SJCRH30 (cell line): ENCODE results near the gene MSS51. TPM values are rescaled to one million over a fixed set of nuclear protein-coding genes. Genes with fewer than 3 reads are reported as not detected.
A peak's percentile ranks its signal among the peaks of the same experiment; 100 is the strongest.

Experiments
- DNase-seq, 2 experiments: peaks; one replicate each; pipeline ENCODE4 v3.0.0-alpha.2; 2015 to 2020
- H3K27ac ChIP-seq: fragments of 250-450 bp; sonication (Bioruptor Pico); 2 replicates; pipeline ENCODE4 v1.5.1; 2020; ENCODE audit warnings: mild to moderate bottlenecking, moderate library complexity
- H3K27me3 ChIP-seq: fragments of 250-450 bp; sonication (Bioruptor Pico); 2 replicates; pipeline ENCODE4 v1.5.1; 2020; ENCODE audit warnings: mild to moderate bottlenecking, moderate library complexity
- H3K36me3 ChIP-seq: fragments of 250-450 bp; sonication (Bioruptor Pico); 2 replicates; pipeline ENCODE4 v1.5.1; 2020; ENCODE audit warnings: mild to moderate bottlenecking, moderate library complexity
- H3K4me1 ChIP-seq: fragments of 250-450 bp; sonication (Bioruptor Pico); 2 replicates; pipeline ENCODE4 v1.5.1; 2020; ENCODE audit warnings: mild to moderate bottlenecking, moderate library complexity
- H3K4me3 ChIP-seq: fragments of 250-450 bp; sonication (Bioruptor Pico); 2 replicates; pipeline ENCODE4 v1.5.1; 2020; ENCODE audit warnings: mild to moderate bottlenecking, moderate library complexity
- H3K9me3 ChIP-seq: fragments of 250-450 bp; sonication (Bioruptor Pico); replicated peaks from 2 replicates; pipeline ENCODE4 v1.5.1; 2020; ENCODE audit warnings: mild to moderate bottlenecking, moderate library complexity
- total RNA-seq: library from RNA; depleted of rRNA; stranded (reverse); fragments of >200 nt; shearing (Covaris generic); gene quantifications from 2 replicates; pipeline ENCODE4 v1.2.3, GENCODE V29; 2014; rRNA removed

MSS51 gene
- 0.66 and 1.2 TPM in 2 replicates for total RNA-seq

DNA sequence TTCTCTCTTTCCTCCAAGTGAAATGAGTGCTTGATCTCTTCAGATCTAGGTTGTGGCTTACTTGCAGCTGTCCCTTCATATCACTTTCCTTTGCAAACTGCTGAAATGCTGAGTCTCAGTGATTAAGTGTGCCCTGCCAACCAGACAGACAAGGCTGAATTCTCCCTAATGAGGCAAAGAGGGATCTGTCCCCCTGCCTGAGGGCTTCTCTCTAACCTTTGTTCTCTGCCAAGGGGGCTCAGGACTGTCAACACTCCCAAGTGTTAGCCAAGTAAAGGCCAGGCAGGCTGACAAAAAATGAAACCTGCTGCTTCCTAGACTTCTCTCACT lies at the start of gene MSS51:
Gene MSS51, minus strand, starts transcription at position 24 of the 330 bp plus-strand sequence. CDS start 5,277 bp downstream, outside the sequence.
- DNase-seq: peak; percentile 95 to 99
- Histone ChIP-seq H3K9me3 (no peaks in the 10 kb centered on the region), H3K4me3 (no peak within 1 kb of the TSS), H3K27me3 (no peaks in the 10 kb centered on the region), H3K4me1 (peaks cover 22% of the 10 kb centered on the region), H3K36me3 (peaks cover 9% of the 10 kb centered on the region), H3K27ac (peak within 1 kb of the TSS; percentile 7; the same call in 1 of the 2 replicates)

DNA sequence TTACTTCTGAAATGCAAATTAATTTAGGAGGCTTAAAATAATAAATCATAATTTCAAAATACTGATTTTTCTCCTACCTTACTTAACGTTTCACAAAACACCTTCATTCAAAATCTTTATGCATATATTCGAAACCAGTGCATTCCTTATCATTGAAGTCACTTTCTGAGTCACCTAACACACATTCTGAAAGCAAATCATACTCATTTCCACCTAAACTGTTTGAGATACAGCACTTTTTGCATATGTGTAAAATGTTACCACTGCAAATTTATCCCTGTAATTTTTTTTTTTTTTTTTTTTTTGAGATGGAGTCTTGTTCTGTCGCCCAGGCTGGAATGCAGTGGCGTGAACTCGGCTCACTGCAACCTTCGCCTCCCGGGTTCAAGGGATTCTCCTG lies 46.8 kb upstream of the MSS51 start:
- Histone ChIP-seq H3K27ac (no peak overlapping the region), H3K36me3 (peaks cover 53% of the 10 kb centered on the region), H3K4me3 (no peak overlapping the region), H3K4me1 (no peaks in the 10 kb centered on the region; the same call in 1 of the 2 replicates), H3K9me3 (no peaks in the 10 kb centered on the region), H3K27me3 (no peaks in the 10 kb centered on the region)
- no peak for DNase-seq

DNA sequence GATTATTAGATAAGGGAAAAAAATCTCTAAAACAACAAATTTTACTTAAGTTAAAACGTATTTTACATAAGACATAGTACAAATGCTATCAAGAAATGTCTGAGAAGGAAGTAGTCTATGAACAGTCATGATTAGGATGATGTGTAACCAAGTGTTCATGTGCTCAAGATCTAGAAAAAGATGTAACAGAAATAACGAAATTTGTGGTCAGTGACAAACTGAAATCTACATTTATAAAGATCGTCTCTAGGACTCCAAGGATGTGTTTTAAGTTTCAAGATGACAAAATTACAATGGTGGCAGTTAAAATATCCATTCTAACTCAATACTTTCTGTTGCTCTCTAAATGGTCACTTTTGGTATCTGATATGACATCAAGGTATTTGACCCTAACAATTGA lies 45.3 kb upstream of the MSS51 start:
- Histone ChIP-seq H3K4me3 (no peak overlapping the region), H3K4me1 (no peaks in the 10 kb centered on the region; the same call in 1 of the 2 replicates), H3K27me3 (no peaks in the 10 kb centered on the region), H3K9me3 (no peaks in the 10 kb centered on the region), H3K27ac (no peak overlapping the region), H3K36me3 (peaks cover 59% of the 10 kb centered on the region)
- no peak for DNase-seq

DNA sequence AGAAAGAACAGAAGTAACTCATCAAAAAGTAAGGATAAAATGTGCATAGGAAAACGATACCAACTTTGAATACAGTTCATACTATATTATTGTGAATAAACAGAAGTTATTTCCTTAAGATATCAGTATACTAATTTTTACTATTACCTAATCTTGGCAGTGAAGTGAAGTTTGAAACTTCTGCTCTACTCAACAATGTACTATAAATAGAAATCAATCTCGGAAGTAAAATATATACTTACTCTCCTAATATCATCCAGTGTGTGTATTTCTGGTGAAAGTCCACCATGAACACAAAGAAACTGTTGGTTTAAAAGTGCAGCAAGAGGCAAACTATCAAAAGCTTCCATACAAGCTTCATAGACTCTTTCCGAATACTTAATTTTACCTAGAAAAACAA lies 37.9 kb upstream of the MSS51 start:
- DNase-seq: no peak
- Histone ChIP-seq H3K9me3 (no peaks in the 10 kb centered on the region), H3K4me1 (no peaks in the 10 kb centered on the region), H3K4me3 (no peak overlapping the region), H3K27ac (no peak overlapping the region), H3K27me3 (no peaks in the 10 kb centered on the region), H3K36me3 (peaks cover 77% of the 10 kb centered on the region)

DNA sequence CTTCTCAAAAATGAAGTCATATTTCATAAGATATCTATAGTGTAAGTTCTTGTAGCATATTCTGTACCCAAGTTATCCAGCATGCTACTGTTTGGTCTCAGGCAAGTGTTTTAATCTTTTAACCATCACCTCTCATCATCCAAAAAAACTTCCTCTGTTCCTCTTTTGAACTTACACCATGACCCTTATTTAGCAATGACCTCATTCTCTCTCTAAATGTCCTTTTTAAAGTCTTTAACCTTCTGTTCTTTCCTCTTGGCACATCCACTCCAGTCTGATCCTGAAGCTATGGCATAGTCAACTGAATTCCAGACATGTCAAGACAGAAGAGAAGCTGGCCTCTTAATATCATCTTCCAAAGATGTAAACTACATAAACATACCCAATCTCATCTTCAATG lies 36.2 kb upstream of the MSS51 start:
- no peaks in the 10 kb centered on the region for H3K27me3 ChIP-seq
- H3K36me3 ChIP-seq: peaks cover 84% of the 10 kb centered on the region
- DNase-seq: no peak
- no peak overlapping the region for H3K27ac ChIP-seq
- no peaks in the 10 kb centered on the region for H3K4me1 ChIP-seq
- no peaks in the 10 kb centered on the region for H3K9me3 ChIP-seq
- H3K4me3 ChIP-seq: no peak overlapping the region

DNA sequence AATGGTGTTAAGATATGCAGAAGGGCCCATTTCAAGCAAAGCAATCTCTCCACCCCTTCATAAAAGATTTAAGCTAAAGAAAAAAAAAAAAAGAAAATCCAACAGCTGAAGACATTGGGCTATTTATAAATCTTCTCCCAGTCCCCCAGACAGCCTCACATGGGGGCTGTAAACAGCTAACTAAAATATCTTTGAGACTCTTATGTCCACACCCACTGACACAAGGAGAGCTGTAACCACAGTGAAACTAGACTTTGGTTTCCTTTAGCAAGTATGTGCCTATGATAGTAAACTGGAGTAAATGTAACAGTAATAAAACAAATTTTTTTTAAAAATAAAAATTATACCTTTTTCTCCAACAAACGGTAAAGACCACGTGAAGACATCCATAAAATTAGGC lies 33.8 kb upstream of the MSS51 start:
- Histone ChIP-seq H3K36me3 (peaks cover 84% of the 10 kb centered on the region), H3K4me1 (no peaks in the 10 kb centered on the region), H3K4me3 (no peak overlapping the region), H3K27me3 (no peaks in the 10 kb centered on the region), H3K9me3 (no peaks in the 10 kb centered on the region), H3K27ac (no peak overlapping the region)
- DNase-seq: no peak

DNA sequence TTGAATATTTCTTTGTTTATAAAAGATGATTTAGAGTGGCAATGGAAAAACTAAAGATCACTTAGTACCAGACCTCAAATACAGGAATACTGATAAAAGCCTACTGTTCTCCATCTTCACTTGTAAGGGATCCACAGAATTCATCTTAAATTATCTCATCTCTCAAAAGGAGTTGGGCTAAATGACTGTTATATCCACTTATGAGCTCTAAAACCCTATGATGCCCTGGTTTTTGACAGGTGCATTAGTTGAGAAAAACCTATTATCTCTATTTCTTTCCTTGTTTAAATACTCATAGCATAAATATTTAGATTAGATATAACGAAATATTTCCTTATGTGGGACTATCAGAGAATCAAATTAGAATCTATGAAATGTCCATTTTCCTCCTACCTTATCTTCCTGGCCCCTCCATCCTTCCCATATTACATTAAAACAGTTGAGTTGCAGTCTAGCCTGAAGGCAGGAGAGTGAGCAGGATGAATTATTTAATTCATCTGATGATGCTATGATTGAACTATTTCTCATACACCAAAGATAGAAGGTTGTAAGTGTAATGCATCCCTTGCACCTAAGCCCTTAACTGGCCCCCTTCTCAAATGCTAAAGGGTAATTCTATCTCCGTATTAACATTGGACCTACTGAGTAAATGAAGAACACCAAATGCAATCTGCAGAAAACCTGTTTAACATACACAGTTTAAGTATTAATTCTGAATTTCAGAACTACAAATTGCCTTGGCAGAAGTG lies 32.8 kb upstream of the MSS51 start:
- no peaks in the 10 kb centered on the region for H3K4me1 ChIP-seq

DNA sequence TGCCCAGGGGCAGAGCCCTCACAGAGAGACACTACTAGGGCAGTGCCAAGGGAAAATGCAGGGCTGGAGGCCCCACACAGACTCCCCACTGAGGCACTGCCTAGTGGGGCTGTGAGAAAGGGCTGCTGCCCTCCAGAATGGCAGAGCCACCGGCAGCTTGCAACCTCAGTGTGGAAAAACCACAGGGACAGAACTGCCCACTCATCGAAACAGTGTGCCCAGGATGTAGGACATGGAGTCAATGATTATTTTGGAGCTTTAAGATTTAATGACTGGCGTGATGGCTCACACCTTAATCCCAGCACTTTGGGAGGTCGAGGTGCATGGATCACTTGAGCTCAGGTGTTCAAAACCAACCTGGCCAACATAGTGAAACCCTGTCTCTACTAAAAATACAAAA lies 27.5 kb upstream of the MSS51 start:
- no peaks in the 10 kb centered on the region for H3K27me3 ChIP-seq
- no peaks in the 10 kb centered on the region for H3K4me1 ChIP-seq
- no peak overlapping the region for H3K27ac ChIP-seq
- H3K36me3 ChIP-seq: peaks cover 47% of the 10 kb centered on the region
- no peak for DNase-seq
- no peaks in the 10 kb centered on the region for H3K9me3 ChIP-seq
- H3K4me3 ChIP-seq: no peak overlapping the region

More for the DNA sequence above, 32.8 kb upstream of the MSS51 start:
- H3K27me3 ChIP-seq: no peaks in the 10 kb centered on the region
- H3K36me3 ChIP-seq: peaks cover 76% of the 10 kb centered on the region
- DNase-seq: no peak
- H3K27ac ChIP-seq: no peak overlapping the region
- H3K4me3 ChIP-seq: no peak overlapping the region
- no peaks in the 10 kb centered on the region for H3K9me3 ChIP-seq

DNA sequence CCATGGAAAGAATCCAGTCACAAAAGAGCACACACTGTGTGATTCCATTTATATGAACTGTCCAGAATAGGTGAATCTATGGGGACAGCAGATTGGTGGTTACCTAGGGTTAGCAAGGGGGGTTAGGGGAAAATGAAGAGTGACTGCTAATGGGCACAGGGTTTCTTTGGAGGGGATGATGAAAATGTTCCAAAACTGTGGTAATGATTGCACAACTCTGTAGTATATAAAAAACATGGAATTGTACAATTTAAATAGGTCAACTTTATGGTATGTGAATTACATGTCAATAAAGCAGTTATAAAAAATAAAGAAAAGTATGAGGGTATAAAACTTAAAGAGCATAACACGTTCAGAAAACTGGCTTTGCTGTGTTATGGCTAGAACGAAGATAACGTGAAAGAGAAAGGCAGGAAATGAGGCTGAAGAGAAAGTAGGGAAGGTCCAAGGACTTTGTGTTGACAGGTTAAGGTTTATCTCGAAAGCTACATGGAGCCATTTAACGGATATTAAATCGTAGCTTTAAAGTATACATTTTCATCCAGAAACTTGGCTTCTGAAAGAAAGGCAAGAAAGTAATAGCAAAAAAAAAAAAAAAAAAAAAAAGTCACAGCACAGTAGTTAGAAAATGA lies 26.4 kb upstream of the MSS51 start:
- no peaks in the 10 kb centered on the region for H3K9me3 ChIP-seq
- H3K36me3 ChIP-seq: peaks cover 36% of the 10 kb centered on the region
- no peak overlapping the region for H3K4me3 ChIP-seq
- H3K4me1 ChIP-seq: no peaks in the 10 kb centered on the region
- no peak overlapping the region for H3K27ac ChIP-seq
- no peaks in the 10 kb centered on the region for H3K27me3 ChIP-seq
- no peak for DNase-seq

DNA sequence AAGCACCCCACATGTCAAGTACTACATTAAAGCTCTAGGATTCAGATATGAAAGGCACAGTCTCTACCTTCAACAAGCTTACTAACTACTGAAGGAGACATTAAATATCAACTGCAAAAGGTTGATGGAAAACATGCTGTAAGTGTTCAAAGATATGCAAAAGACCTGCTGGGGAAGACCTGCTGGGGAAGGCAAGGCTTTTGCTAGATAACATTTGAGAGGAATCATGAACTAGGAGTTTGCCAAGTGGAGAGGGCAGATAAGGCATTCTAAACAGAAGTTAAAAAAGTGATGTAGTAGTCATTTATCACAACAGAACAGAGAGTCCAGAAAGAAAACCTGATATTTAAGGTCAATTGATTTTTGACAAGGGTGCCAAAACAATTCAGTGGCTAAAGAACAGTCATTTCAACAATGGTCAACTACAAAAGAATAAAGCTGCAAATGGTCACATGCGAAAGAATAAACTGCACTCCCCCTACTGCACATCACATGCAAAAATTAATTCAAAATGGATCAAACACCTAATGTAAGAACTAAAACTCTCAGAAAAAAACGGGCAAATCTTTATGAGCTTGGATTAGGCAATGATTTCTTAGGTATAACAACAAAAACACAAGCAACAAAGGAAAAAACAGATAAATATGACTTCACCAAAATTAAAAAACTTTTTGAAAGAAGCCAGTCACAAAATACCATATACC lies 23.0 kb upstream of the MSS51 start:
- Histone ChIP-seq H3K9me3 (no peaks in the 10 kb centered on the region), H3K27ac (no peak overlapping the region)

DNA sequence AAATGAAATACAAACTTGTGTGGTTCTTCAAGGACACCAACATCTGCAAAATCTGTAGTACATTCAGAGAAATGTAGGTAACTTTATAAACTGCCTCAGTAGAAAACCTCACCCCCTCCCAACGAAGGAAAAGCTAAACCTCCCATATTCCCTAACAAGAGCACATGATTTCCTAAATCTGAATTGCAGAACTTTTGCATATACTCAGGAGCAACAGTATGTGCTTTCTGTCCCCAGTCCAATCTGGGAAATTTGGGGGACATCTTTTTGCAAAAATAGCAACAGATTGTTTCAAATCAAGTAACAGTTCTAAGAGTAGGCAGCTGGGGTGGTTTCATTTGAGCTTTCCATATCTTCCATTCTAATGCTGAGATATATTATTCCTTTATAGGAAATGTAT lies 15.8 kb upstream of the MSS51 start:
- Histone ChIP-seq H3K4me3 (no peak overlapping the region), H3K27me3 (no peaks in the 10 kb centered on the region)
- DNase-seq: no peak

More for the DNA sequence above, 23.0 kb upstream of the MSS51 start:
- H3K4me1 ChIP-seq: no peaks in the 10 kb centered on the region
- H3K4me3 ChIP-seq: no peak overlapping the region
- no peak for DNase-seq
- H3K27me3 ChIP-seq: no peaks in the 10 kb centered on the region
- H3K36me3 ChIP-seq: peaks cover 28% of the 10 kb centered on the region

DNA sequence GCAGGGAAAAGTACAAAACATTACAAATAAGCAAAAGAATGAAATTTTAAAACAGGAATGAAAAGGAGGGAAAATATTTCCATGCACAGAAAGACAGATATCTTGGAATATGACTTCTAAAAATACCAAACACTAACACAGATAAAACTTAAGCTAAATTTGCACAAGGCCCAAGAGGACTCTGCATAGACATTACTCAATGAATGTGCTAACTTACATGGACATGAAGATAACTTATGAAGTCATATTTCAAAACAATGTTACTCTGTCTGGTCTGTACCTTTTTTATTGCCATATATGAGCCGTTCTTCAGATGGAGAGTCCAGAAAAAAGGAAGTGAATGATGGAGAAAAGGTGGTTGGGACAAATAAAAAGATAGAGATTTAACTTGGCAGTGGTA lies 15.0 kb upstream of the MSS51 start:
- no peak for DNase-seq

More for the DNA sequence above, 15.8 kb upstream of the MSS51 start:
- H3K36me3 ChIP-seq: peaks cover 11% of the 10 kb centered on the region
- H3K27ac ChIP-seq: no peak overlapping the region
- H3K4me1 ChIP-seq: no peaks in the 10 kb centered on the region
- H3K9me3 ChIP-seq: no peaks in the 10 kb centered on the region

DNA sequence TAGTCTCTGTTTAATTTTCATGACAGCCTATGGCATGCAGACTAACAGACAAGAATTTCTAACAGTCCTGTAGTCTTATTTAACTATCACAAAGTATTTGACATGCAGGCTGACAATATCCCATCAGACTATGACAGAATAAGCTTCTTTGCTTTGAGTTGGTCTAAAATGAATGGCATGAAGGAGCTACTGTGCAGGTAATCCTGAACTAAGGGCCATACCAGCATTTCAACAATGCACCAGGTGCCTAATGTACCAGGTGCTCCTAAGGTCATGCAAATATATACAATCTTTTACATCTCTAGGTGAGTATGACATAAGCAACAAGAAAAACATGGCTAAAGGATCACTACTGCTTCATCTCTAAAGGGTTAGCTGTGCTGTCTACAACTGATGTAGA lies 13.6 kb upstream of the MSS51 start:
- Histone ChIP-seq H3K4me1 (no peaks in the 10 kb centered on the region), H3K36me3 (0 out of 2 replicates have a peak, but pooled peaks cover 2% of the 10 kb centered on the region)
- DNase-seq: no peak

More for the DNA sequence above, 15.0 kb upstream of the MSS51 start:
- Histone ChIP-seq H3K4me1 (no peaks in the 10 kb centered on the region), H3K36me3 (peaks cover 6% of the 10 kb centered on the region), H3K9me3 (no peaks in the 10 kb centered on the region), H3K4me3 (no peak overlapping the region), H3K27ac (no peak overlapping the region), H3K27me3 (no peaks in the 10 kb centered on the region)

DNA sequence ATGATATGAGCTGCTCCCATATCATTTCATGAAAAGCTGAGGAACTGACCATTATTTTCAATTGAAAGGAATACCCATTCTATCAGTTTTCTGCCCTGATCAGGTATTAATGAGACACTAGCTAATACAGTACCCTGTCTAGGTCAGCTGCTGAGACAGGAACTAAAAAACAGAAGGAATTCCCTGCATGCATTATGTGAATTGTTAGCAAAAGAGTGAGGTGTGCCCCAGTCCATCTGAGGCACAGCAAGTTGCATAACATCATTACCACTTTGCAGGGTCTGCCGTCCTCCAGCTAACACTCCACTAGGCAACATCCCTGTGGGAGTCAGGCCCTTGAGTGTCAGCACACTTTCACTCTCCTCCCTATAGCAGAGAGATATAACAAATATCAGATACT lies 11.1 kb upstream of the MSS51 start:
- Histone ChIP-seq H3K27me3 (no peaks in the 10 kb centered on the region), H3K9me3 (no peaks in the 10 kb centered on the region), H3K36me3 (0 out of 2 replicates have a peak, but pooled peaks cover 2% of the 10 kb centered on the region), H3K4me3 (no peak overlapping the region), H3K27ac (no peak overlapping the region), H3K4me1 (no peaks in the 10 kb centered on the region)
- no peak for DNase-seq

More for the DNA sequence above, 13.6 kb upstream of the MSS51 start:
- H3K4me3 ChIP-seq: no peak overlapping the region
- no peak overlapping the region for H3K27ac ChIP-seq
- H3K27me3 ChIP-seq: no peaks in the 10 kb centered on the region
- no peaks in the 10 kb centered on the region for H3K9me3 ChIP-seq
